Activated CD8-positive, alpha-beta memory T cell treated with anti-CD3 and anti-CD28 coated beads for 48 hours (primary cell): ENCODE results near the gene LRRC4C.
"Not testable (repeated sequence)": the region's sequence is repeated elsewhere in the genome, so short reads cannot be mapped to it uniquely, and the experiment has no call there.

ENCODE experiments used
- DNase-seq, 3 experiments: peaks; one replicate each; pipeline ENCODE4 v3.0.0-alpha.2; 2020; ENCODE audit warnings: low read depth in 2 of 3, low spot score in 2 of 3

LRRC4C gene

DNA sequence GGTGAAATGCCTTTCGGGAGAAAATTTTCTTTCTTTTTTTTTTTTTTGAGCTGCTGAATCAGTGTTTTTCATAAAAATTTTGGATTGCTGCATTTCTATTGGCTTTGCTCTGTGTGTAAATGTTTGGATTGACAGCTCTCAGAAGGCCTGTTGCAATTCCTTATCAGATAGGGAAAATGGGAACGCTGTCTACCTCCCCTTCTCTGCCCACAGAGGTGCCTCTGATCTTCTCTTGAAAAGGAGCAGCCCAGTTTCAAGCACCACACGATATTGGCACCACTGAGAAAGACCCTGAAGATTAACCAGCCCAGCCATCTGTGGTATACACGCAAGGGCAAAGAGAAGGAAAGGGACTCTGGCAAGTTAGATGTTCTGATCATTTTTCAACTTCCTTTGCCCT, 1272.2 kb downstream of the LRRC4C start:
- DNase-seq: no peak

DNA sequence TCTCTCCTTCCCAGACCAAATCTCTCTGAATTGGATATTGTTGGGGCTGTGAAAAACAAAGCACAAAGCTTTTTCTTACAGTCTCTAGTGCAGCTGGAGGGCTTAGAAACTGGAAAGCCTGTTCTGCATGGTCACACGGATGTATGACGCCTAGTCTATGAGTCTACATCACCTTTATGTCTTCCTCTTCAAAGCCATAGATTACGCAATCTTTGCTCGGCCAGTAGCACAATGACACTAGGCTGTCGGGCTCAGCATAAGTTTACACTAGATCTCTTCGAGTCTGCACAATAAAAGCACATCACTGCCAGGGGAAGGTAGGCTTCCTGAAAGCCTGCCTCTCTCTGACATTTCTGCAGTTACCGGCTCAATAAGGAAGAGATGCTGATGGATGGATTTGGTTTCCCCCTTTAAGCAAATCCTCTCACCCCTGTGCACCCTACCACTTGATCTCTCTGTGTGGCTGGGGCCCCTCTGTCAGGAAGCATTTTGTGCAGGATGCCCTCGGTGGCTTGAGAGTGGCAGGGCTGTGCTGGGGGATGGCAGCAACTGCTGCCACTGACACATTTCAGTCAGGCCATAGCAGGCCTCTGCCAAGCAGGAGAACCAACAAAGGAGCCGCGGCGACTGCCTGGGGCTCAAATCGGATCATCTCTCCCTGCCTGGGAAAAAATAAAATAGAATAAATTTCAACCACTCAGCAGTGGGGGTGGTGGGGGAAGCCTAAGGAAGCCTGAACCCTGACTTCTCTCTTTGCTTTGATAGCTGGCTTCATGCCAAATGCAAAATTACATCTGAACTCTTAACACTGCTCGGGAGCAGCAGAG, 1272.8 kb downstream of the LRRC4C start:
- no peak for DNase-seq

DNA sequence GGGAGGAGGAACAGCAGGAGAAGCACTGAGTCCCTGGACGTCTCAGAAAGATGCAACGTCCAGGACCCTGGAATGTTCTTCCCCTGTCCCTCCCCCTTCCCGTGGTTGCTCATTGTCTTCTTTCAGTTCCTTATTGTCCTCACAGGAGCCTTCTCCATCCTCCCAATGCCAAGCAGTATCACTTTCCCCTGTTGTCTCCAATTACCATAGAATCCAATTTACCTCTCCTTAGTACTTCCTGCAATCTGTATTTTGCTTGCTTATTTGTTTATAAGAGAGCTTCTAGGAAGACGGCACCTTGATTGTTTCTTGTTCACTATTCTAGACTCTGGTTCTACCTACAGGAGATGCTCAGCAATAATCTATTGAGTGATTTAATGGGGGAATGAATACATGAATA, 1273.7 kb downstream of the LRRC4C start:
- DNase-seq: no peak

DNA sequence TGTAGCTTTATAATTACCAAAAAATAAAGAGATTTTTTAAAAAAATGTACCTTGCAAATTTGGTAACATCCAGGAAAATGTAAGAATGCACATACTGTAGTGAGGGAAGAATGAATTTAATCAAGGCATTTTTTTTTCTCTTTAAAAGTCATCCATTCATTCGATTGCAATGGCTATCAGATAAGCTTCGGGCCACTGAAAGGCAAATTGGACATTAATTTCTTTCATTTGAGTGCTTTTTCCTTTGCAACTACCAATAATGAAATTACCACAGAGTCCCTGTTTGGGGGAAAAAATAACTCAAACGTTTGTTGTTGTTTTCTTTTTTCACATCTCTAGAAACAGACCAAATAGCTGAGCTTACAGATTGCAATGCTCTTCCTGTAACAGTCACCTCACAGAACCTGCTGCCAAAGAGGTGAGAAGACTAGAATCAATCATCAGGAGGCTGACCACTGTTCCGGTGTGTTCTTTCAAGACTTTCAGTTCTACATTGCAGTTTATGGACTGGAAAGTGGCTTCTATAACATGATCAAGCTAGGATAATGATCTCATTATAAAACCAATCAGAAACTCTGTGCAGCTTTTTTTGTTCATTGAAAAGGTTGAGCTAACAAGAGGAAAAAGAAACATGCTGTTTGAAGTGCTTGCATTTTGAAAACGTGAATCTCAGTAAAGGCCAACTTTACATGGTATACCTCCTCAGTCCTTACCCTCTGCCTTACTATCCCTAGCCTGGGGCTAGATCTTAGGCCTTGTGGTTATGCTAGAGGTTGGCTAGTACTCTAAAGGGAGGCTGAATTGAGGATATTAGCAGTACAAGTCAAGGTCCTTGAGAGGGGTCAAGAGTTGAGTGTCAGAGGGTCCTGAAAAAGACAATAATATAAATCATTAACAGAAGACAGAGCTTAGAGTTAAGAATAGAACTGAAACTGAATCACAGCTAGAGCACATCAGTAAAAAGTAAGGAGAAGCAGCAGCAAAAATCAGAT, 1276.1 kb downstream of the LRRC4C start:
- DNase-seq: no peak

DNA sequence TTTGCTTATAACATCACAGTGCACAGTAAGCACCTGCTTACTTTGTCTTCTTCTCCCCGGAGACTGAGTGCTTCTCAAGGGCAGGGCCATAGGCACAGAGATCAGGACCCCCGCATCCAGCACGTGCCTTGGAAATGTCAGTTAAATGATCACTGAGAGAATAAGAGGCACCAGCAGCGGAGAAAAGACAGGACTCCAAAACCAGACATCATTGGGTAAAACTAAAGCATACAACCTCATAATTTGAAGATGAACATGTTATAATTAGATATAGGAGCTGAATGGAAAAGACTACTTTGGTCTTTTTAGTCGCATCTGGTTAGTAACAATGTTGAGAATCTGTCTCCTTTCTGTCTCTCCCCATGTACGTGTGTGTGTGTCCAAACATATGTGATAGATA, 1279.9 kb downstream of the LRRC4C start:
- DNase-seq: no peak

DNA sequence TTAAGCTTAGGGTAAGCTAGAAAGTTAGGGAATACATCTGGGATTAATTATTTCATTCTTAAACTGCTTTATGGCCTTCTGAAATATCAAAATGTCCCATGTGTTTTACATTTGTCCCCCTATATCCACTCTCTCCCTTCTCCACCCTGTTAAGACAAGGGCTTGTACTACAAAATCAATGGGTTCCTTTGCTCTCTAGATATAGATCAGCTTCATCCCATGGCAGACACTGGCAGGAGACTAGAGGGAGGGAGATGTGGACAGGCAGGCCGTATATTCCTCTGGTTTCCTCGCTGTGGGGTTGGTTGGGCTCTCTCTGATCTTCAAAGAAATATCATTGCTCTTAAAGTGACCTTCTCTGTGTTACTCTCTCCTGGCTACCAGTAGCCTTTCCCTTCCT, 1281.0 kb downstream of the LRRC4C start:
- no peak for DNase-seq

DNA sequence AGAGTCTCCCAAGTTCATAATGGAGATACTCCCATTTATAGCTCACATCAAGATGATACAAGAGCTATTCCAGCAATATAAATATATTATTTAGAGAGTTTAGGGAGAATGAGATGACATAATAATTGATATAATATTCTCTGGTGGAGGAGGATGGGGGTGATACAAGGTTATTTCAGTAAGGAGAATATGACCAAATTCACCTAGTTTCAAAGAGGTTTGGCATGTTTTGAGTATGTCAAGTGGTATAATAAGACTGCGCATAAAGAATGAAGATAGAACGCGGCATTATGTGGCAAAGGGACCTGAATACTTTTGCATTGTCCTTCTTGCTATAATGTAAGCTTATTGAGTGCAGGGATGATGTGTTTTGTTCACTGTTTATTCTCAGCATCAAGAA, 1283.5 kb downstream of the LRRC4C start:
- no peak for DNase-seq

DNA sequence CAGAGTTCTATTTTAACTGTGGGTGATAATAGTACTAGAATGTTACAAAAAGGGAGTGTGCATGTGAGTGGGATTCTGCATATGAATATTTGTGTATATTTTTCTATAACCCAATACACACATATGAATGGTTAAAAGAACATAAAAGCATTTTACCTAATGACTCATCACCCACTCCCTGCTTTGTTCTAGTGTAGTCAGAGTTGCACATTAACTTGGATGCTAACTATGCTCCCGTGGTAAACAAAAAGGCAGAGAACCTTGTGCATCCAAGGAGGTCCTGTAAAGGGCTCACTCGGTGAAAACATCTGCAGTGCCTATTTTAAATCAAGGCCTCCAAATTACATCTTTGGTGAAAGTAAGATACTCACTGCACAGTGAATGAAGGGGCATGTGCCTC, 1289.4 kb downstream of the LRRC4C start:
- no peak for DNase-seq

DNA sequence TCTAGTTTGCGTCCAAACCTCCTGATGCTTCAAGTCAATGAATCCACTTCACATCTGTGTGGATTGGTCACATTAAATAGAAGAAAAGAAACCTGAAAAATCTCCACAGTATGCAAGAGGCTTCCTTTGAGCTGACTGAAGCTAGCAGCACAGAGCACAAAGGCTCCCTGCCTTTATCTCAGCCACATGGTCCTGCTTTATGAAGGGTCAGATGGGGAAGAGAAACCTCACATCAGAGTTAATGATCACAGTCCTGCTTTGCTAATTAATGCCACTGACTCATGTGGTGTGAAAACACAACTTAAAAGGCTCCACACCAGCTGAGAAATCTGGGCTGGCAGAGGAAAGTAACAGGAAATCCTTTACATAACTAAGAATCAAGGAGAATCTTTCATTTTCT, 1291.0 kb downstream of the LRRC4C start:
- no peak for DNase-seq

DNA sequence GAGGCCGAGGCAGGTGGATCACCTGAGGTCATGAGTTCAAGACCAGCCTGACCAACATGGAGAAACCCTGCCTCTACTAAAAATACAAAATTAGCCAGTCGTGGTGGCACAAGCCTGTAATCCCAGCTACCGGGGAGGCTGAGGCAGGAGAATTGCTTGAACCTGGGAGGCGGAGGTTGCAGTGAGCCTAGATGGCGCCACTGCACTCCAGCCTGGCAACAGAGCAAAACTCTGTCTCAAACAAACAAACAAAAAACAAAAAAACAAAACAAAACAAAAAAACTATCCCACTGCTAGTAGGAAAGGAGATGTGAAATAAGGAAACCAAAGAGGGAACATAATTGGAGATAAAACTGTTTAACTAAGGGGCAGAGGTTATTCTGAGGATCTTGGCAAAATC, 1291.6 kb downstream of the LRRC4C start:
- not testable (repeated sequence) for DNase-seq

DNA sequence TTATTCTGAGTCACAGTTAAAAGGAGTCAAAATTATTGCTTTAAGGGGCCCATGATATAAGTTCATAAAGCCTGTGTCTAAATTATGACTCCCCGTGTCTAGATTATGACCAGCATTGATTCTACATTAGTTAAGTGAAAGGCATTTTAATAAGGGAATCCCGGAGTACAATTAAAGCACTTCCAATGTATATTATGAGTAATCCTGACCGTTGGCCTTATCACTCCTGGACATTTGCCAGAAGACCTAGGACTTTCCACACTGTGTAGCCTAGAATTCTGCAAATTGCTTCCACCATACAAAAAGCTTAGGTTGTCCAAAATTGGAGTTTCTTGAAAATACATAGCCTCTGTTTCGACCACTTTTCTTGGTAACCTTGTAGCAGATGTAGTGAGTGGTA, 1292.6 kb downstream of the LRRC4C start:
- DNase-seq: no peak

DNA sequence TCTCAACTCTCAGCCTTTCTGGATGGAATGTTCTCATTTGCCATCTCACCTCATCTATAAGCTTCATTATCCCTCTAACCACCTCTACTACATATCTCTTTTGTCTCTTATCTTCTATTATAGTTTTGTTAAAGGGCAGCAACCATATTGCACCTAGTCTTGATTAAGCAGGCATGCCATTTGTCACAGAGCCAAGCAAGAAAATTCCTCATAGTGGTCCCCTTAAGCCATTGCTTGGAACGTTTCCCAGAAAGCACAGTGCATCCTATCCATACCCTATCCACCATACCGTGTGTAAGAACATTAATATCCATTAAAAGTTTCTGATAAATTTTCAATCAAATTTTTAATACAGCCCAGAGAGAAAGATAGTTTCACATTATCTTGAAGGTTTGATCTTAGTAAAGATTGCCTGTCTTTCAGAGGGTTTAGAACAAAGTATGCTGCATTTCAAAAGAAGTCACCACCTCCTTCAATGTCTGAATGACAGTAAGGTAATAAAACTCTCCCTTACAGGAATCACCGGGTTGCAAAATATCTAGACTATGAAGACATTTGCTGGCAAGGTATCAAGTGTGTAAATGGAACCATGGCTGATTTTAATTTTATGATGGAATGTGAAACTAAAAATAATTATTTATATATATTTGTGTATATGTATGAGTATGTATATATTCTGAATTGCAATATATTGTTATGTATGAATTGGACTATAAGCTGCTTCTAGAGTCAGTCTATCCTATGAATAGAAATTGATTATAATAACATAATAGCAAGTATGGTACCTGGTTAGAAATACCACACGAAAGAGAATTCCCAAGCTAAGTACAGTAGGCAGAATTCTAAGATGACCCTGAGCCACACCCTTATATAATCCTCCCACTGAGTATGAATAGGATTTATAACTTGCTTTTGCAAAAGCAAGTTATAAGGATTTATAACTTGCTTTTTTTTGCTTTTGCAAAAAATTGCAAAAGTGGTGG, 1296.3 kb downstream of the LRRC4C start:
- no peak for DNase-seq

DNA sequence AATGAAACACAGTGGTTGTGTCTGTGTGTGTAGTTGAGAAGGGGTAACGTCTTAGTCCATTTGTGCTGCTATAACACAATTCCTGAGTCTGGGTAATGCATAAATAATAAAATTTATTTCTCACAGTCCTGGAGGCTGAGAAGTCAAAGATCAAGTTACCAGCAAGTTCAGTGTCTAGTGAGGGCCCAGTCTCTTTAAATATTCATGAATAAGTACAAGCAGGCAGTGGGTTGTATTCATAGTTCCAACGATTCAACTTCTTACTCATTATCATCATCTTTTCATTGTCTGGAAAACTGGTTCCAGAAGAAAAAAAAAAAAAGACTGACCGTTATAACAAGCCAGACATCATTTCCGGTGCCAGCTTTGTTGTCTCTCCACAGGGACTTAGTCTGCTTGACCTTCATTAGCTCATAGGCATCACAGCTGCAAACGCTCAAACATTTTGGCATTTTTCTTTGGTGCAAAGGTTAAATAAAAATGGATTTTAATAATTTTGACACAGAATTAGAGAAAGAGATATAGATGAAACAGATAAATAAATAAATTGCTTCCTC, 1297.5 kb downstream of the LRRC4C start:
- no peak for DNase-seq

DNA sequence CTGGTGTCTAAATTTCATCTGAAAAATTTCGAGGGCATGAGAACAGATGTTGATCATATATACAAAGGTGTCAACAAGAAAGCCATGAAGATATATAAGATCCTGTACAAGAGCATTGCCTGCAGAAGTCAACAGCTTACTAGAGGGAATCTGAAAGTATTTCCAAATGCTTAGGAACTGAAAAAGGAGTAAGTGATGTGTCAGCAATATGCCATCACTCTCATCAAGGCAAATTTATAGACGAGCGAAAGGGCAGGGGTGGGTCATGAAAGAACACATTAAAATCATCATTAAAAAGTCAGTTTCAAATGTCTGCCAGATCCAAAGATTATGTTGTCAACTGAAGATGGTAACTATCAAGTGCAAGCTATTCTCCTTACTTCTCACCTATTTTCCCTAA, 1299.0 kb downstream of the LRRC4C start:
- DNase-seq: no peak

DNA sequence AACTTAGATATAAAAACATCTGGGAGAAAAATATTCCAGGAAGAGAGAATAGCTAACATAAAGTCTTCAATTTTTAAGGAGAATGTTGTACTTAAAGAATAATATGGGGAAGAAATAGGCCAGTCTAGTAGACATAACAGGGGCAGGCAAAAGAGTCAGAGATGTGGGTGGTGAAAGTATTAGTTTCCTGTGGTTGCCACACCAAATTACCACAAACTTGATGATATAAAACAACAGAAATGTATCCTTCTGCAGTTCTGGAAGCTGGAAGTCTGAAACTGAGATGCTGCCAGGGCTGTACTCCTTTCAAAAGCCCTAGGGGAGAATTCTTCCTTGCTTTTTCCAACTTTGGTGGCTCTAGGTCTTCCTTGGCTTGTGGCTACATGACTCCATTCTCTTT, 1309.7 kb downstream of the LRRC4C start:
- DNase-seq: no peak

DNA sequence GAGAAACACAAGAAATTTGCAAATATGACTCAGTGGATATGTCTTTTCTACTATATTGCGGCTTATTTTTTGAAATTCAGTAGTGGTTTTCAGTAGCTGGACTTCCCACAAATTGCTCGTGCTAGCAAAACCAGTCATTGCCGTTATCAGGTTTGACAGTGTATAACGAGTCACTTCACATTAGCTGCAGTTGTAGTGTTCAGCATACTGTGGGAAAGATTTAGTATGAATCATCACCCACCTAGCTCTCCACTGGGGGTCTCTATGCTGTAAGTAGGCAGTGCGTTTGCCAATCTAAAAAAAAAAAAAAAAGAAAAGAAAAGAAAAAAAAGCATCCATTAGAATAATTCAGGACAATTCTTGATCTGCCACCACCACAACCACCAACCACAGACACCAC, 1318.9 kb downstream of the LRRC4C start:
- DNase-seq: no peak

DNA sequence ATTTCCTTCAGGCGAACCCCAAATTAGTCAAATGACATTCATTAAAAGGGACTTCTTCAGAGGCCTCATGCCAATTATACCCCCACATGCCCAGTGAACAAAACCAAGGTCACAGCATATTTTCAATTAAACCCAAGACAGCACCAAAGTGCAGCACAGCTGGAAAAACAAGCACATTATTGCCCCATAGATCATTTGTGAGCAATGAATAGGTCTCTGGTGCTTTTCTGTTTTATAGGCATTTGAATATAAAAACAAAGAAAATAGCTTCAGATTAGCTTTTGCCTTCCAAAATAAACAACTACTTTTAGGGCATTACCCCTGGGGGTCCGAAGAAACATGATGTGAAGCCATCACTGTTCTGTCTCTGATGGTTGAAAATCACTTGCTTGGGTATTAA, 1319.9 kb downstream of the LRRC4C start:
- DNase-seq: no peak

DNA sequence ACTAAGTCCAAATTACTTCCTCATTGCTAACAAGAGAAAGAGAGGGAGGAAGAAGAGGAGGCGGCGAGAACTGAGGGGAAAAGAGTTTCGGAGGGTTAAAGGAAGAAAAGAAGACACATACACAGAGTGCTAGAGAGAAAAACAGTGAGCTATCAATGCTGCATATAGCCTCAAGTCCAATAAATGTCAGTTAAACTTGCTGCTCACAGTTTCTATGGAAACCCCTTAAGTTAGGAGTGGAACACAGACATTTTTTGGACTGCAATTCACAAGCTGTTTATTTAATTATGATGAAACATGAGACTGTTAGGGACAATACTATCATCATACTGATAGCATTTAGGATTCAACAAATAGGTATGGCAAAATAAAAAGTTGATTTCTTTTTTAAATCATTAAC, 1320.4 kb downstream of the LRRC4C start:
- no peak for DNase-seq

DNA sequence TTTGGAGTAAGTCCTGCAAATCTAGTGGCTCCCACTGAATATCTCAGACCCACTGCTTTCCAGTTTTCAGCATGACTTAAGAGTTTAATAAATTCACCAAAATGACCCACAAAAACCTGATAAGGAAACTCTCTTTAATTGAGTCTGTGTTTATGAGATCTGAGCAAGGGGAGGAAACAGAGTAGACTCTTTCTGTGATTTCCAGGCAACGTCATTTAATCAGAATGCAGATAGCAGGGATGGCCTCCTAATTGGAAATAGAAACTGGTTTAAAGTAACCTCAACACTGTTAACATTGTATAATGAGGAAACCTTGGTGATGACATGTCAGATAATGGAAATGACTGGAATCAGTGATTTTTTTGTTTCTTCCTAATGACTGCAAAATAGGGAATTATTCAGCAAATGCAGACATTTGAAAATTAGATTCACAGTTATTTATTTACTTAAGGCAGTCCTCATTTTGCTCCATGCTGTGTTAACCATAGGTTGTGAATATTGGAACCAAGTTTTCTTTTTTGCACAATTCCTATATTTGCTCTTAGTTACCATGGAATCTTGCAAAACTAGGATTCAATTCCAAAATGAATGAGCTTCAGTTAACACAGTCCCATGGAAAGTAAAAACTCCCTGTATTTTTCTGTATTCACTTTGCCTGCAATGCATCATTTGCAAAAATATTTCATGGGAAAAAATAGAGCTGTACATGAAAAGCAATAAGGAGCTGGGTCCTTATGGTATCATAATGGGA, 1324.5 kb downstream of the LRRC4C start:
- DNase-seq: no peak

DNA sequence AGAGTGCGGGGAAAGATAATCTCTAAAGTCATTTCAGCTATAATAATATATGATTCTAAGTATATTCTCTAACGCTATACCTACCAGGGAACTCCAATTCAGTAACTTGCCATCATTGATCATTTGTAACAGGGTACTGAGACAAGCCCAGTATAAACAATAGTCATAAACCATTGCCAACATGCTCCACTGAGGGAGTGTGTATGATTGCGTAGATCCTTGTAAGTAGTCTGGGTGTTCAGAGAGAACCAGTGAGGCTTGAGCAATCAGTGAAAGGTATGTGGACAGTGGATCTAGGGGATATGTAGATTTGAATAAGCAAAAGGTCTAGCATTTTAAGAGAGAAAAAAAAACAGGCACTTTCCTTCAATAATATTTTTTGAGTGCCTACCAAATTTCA, 1326.0 kb downstream of the LRRC4C start:
- DNase-seq: no peak
